Fibroblast of villous mesenchyme (primary cell): Measurements from ENCODE around the gene ABCA13. TPM values are rescaled to one million over a fixed set of nuclear protein-coding genes. Genes with fewer than 3 reads are reported as not detected.

Experiments used
- DNase-seq: peaks from one replicate; pipeline ENCODE4 v3.0.0-alpha.2; 2010; ENCODE audit warnings: low read depth
- H3K4me3 ChIP-seq: 2 replicates; pipeline ENCODE4 v1.5.1; 2011; ENCODE audit warnings: low read depth, mild to moderate bottlenecking, low read length
- CTCF ChIP-seq: IDR thresholded peaks from 2 replicates; pipeline ENCODE4 v1.5.1; 2012; ENCODE audit warnings: low read depth, mild to moderate bottlenecking, low read length; ENCODE audit not compliant: insufficient read depth
- total RNA-seq: library from RNA; depleted of rRNA; stranded (reverse); fragments of >200 nt; gene quantifications from 2 replicates; pipeline ENCODE4 v1.2.3, GENCODE V29; 2012

The ABCA13 gene
- total RNA-seq, 1 donor = not detected

- H3K4me3 ChIP-seq = no peak overlapping the region
- peak; percentile 55 for DNase-seq
- TF ChIP-seq CTCF = no peak
Measured at GRCh38 chr7:48274662-48275061, 103.4 kb downstream of the ABCA13 start.

DNA sequence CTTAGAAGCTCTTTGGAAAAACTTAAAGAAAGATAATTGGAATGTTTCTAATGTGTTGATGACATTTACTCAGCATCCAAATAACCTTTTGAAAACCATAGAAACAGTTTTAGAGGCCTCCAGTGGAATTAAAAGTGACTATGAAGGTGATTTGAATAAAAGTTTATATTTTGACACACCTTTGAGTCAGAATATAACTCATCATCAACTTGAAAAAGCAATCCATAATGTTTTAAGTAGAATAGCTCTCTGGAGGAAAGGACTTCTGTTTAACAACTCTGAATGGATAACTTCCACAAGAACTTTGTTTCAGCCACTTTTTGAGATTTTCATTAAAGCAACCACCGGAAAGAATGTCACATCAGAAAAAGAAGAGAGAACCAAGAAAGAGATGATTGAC, 108.2 kb downstream of the ABCA13 start:
- no peak for DNase-seq
- no peak for TF ChIP-seq CTCF
- H3K4me3 ChIP-seq = no peak overlapping the region

DNA sequence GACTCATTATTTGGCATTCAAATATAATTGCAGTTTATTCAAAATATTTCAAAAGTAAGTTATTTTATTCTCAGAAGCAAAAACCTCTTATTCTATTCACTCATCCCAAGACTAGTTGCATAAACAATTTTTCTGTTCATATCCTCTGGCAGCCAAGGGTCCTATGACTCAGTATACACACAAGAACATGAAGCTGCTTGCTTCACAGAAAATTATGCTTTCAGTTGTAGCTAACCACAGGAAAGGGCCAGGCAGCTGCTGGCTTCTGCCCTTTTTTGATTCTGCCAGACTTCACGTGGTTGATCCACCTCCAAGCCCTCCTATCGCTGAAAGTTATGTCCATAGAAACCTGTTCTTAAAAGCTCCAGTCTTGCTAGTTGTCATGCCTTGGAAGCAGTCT, 108.8 kb downstream of the ABCA13 start:
- H3K4me3 ChIP-seq = no peak overlapping the region
- no peak for TF ChIP-seq CTCF
- DNase-seq = peak; percentile 61

DNA sequence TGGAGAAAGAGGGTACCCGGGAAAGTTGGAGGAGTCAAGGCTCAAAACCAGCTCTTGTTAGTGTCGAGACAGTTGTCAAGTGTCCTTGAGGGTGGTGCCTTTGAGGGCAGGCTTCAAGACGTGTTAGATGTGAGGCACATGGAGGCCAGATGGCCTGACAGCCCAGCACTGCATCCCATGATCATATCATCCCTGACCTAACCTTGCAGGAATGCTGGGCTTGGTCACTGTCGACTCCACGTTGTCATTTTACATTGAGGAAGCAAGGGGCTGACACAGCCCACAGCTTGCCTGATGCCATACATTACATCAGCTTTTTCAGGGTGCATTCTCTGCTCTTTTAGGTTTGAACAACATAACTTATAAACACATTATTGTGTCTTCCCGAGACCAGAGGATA, 114.1 kb downstream of the ABCA13 start:
- DNase-seq = peak; percentile 51
- H3K4me3 ChIP-seq = no peak overlapping the region
- no peak for TF ChIP-seq CTCF

DNA sequence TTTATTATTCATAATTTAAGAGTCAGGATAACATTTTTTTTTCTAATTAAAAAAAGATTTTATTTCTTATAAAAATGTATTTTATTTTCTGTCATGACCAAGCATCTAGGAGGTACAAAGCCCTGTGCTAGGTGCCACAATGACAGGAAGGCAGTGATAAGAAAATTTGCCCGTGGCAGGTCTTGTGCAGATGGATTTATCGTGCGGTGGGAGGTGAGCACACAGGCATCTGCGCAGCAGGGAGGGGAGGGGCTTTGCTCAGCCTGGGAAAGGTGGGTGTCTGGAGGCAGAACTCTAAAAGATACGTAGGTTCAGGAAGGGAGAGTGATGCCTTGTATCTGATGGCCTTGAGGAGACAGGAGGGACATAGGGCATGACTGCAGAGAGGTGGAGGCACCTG, 115.6 kb downstream of the ABCA13 start:
- DNase-seq = no peak
- no peak for TF ChIP-seq CTCF

DNA sequence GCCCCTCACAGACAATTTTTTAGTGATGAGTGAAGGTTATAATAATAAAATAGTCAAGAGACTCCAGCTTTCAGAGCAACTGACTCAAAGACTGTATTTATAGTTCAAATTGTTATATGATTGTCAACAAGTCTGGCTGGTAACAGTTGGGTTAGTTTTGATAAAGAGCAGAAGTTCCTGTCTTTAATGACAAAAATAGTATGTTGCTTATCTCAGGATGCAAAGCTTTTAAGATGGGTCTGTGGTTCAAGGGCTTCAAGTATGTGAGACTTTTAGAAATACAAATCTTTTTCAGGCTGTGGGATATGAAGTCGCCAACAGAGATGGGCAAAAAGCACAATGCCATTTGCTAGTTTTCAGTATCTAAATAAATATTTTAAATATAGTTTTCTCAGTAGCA, 118.4 kb downstream of the ABCA13 start:
- DNase-seq = no peak
- no peak for TF ChIP-seq CTCF
- H3K4me3 ChIP-seq = no peak overlapping the region

More for the DNA sequence above, 115.6 kb downstream of the ABCA13 start:
- no peak overlapping the region for H3K4me3 ChIP-seq

DNA sequence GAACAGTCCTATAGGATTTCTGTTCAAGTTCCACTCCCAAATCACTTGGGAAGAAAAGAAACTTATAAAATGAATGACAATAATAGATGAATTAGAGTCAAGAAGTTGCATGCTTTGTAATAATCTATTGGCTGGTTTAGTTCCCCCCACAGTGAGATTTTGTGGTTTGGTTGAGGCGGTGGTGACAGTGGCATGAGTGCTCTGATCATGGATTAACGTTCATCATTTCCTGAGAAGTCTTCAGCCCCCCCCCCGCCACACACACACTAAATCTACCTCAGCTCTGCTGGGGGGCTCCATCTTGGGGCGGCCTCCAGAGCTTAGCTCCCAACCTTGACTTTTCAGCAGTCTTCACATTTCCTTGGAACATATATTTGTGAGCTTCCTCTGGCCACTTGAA, 121.7 kb downstream of the ABCA13 start:
- TF ChIP-seq CTCF = no peak
- H3K4me3 ChIP-seq = no peak overlapping the region
- no peak for DNase-seq
